ENCODE measurements around the gene VAV1.

The VAV1 gene

GRCh38 chr19:6739390-6739882 lies 33.1 kb upstream of the VAV1 start, which contains the start of gene TRIP10:
TSS of gene TRIP10 (plus strand) at chr19:6739680. CDS start at chr19:6739762, 82 bp downstream.
- CTCF ChIA-PET = interaction anchor here (0.6 to 4.8 kb wide), 7 partner anchors 9 to 761 kb away, joined by 3 to 49 read pairs (median 6); no protein-coding TSS in a partner anchor
- Histone ChIP-seq H3K27ac (ENCODE audit: extremely low read depth, low read depth, low read length) (peak within 1 kb of the TSS; percentile 11; the same call in 1 of the 2 replicates), H3K4me1 (ENCODE audit: control insufficient read depth, insufficient read depth, low read length) (peaks cover 25% of the 10 kb centered on the region), H3K36me3 (ENCODE audit: control insufficient read depth in 2 of 2, insufficient read depth in 1 of 2, low read length in 2 of 2) (peaks cover 0 to 13% of the 10 kb centered on the region in 2 experiments; a peak in 2 of 3 replicates), H3K9me3 (ENCODE audit: control insufficient read depth, insufficient read depth, low read depth, low read length) (no peaks in the 10 kb centered on the region), H3K4me3 (ENCODE audit: low read depth, low read length) (peak within 1 kb of the TSS; percentile 65)
- POLR2A ChIA-PET = no interaction called here
- TF ChIP-seq KLF9 (tag by site-specific recombination; IDR thresholded peaks at IDR 0.05; ENCODE audit: low read depth) = peak; percentile 49
- TF ChIP-seq ZNF311 (tag by site-specific recombination; IDR thresholded peaks at IDR 0.05; ENCODE audit: borderline replicate concordance) = no peak
- TF ChIP-seq KLF8 (tag by site-specific recombination; IDR thresholded peaks at IDR 0.05) = peak; percentile 50; the same call in 1 of the 2 replicates
- no peak for TF ChIP-seq AEBP2 (tag by site-specific recombination; IDR thresholded peaks at IDR 0.05; ENCODE audit: borderline replicate concordance)
- no peak for TF ChIP-seq PRDM10 (tag by site-specific recombination; IDR thresholded peaks at IDR 0.05)
- TF ChIP-seq KLF7 (tag by site-specific recombination; IDR thresholded peaks at IDR 0.05; ENCODE audit: borderline replicate concordance) = no peak
- TF ChIP-seq SP3 (tag by site-specific recombination; IDR thresholded peaks at IDR 0.05) = peak; percentile 75
- no peak for TF ChIP-seq ZNF324 (tag by site-specific recombination; IDR thresholded peaks at IDR 0.05)
- no peak for TF ChIP-seq ZNF555 (tag by site-specific recombination; conservative IDR thresholded peaks at IDR 0.05)
- TF ChIP-seq ZNF692 (tag by site-specific recombination; IDR thresholded peaks at IDR 0.05) = 0 out of 2 replicates have a peak, but pooled peaks have one; percentile 44
- no peak for TF ChIP-seq ZNF610 (tag by site-specific recombination; IDR thresholded peaks at IDR 0.05; ENCODE audit: borderline replicate concordance)
- TF ChIP-seq CTCF (tag by site-specific recombination; IDR thresholded peaks at IDR 0.05) = no peak
- no peak for TF ChIP-seq TRIM28 (IDR thresholded peaks at IDR 0.05; ENCODE audit: borderline replicate concordance, low read length)
- no peak for TF ChIP-seq ZNF677 (tag by site-specific recombination; IDR thresholded peaks at IDR 0.05)
- no peak for TF ChIP-seq ZFP69B (tag by site-specific recombination; IDR thresholded peaks at IDR 0.05)
- no peak for TF ChIP-seq ZNF416 (tag by site-specific recombination; IDR thresholded peaks at IDR 0.05)
- peak; percentile 59 for TF ChIP-seq SP2 (tag by site-specific recombination; IDR thresholded peaks at IDR 0.05)
- TF ChIP-seq ZNF571 (tag by site-specific recombination; IDR thresholded peaks at IDR 0.05) = no peak
- no peak for TF ChIP-seq EGR2 (tag by site-specific recombination; IDR thresholded peaks at IDR 0.05; ENCODE audit: low read depth)

All from HEK293 (cell line).